GM12865 (cell line): ENCODE results near the gene TMPRSS13.
"Not testable (repeated sequence)": the region's sequence is repeated elsewhere in the genome, so short reads cannot be mapped to it uniquely, and the experiment has no call there.

Experiments used
- DNase-seq: peaks from one replicate; pipeline ENCODE4 v3.0.0; 2010; ENCODE audit warnings: low read depth
- H3K4me3 ChIP-seq: 2 replicates; pipeline ENCODE4 v1.5.1; 2011; ENCODE audit warnings: mild to moderate bottlenecking, low read depth, low read length, control low read depth
- TF ChIP-seq, protein P1 (sequence below): IDR thresholded peaks from 2 replicates; pipeline ENCODE4 v1.5.1; 2011; ENCODE audit warnings: low read length, control low read depth, low read depth, inconsistent platforms; ENCODE audit not compliant: insufficient read depth; ENCODE audit errors: missing control alignments

The TMPRSS13 gene

DNA sequence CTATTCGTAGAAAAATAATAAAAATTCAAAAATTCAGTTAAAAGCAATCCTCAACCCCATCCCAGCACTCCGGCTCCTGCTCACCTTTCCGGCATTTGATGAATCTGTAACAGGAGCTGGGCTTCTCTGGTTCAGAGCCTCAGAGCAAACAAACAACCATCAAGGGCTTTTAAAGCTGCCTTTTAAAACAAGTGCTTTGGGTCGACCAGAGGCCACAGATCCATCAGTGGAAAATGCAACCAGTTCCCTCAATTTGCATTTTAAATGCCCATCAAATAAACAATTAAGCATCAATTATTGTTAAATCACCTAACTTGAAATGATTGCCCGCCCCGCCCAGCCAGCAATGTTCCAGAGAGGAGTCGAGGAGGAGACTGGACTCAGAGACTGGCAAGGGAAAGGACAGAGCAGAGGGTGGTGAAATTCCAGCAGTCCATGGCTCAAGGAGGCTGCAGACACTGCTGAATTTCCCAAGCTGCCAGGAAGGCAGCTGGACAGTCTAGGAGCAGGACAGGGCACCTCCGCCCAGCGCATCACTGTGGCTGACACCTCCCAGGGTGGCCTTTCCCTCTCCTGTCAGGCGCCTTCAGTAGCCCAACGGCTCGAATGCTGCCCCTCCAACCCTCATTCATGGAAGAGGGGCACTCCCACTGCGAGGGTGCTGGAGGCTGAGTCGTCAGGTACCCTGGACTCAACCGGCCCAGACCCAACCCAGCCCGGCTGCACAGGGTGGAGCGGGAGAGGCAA, 60.2 kb downstream of the TMPRSS13 start:
- no peak for DNase-seq
- TF ChIP-seq, protein P1, sequence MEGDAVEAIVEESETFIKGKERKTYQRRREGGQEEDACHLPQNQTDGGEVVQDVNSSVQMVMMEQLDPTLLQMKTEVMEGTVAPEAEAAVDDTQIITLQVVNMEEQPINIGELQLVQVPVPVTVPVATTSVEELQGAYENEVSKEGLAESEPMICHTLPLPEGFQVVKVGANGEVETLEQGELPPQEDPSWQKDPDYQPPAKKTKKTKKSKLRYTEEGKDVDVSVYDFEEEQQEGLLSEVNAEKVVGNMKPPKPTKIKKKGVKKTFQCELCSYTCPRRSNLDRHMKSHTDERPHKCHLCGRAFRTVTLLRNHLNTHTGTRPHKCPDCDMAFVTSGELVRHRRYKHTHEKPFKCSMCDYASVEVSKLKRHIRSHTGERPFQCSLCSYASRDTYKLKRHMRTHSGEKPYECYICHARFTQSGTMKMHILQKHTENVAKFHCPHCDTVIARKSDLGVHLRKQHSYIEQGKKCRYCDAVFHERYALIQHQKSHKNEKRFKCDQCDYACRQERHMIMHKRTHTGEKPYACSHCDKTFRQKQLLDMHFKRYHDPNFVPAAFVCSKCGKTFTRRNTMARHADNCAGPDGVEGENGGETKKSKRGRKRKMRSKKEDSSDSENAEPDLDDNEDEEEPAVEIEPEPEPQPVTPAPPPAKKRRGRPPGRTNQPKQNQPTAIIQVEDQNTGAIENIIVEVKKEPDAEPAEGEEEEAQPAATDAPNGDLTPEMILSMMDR = no peak
- H3K4me3 ChIP-seq = no peak overlapping the region

DNA sequence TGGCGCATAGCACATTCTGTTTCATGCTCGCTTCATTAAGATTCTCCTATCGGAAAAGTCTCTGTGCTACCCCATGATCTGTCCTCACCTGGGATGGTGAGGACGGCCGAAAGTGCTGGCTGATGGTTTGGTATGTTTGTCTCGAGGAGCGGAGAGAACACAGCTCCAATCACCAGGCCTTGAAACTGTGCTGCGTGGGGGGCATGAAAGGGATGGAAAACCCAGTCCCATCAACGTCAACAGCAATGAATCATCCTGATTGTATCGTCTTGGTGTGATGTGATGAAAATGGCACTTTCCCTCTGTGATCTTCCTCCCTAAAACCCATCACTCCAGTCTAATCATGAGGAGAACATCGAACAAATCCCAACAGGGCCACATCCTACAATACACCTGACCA, 61.1 kb downstream of the TMPRSS13 start:
- H3K4me3 ChIP-seq = no peak overlapping the region
- DNase-seq = no peak
- TF ChIP-seq, protein P1 = no peak

DNA sequence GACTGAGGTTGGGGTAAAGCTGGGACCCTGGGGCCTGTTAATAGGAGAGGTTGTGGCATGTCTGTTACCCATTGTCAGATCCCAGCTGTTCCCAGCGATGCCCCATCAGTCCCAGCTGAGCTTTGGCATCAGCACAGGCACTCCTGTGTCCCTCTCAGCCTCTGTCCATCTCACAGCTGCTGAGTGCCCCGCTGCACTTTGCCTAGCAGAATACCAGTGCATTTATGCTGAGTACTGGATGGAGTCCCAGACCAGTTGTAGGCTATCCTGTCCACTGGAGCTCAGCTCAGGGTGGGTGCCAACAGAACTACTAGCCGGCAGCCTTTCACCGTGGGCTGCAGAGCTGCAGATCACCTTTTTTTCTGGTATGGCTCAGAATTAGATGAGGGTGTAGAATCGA, 62.7 kb downstream of the TMPRSS13 start:
- no peak overlapping the region for H3K4me3 ChIP-seq
- TF ChIP-seq, protein P1 = no peak
- DNase-seq = no peak

DNA sequence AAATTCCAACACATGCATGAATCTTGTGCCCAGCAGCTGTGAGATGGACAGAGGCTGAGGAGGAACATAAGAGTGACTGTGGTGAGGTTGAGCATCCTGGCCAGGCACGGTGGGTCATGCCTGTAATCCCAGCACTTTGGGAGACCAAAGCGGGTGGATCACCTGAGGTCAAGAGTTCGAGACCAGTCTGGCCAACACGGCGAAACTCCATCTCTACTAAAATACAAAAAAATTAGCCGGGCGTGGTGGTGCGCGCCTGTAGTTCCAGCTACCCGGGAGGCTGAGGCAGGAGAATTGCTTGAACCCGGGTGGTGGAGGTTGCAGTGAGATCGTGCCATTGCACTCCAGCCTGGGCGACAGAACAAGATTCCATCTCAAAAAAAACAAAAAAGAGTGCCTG, 63.7 kb downstream of the TMPRSS13 start:
- not testable (repeated sequence) for H3K4me3 ChIP-seq, DNase-seq

DNA sequence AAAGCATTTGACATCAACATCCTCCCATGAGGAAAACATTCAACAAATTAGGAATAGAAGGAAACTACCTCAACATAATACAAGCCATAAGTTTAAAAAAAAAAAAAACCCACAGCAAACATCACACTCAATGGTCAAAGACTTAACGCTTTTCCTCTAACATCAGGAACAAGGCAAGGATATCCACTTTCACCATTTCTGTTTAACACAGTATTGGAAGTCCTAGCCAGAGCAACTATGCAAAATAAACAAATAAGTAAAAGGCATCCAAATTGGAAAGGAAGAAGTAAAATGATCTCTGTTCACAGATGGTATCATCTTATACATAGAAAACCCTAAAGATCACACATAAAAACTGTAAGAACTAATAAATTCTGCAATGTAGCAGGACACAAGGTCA, 65.8 kb downstream of the TMPRSS13 start:
- TF ChIP-seq, protein P1 = no peak
- H3K4me3 ChIP-seq = no peak overlapping the region
- DNase-seq = no peak

DNA sequence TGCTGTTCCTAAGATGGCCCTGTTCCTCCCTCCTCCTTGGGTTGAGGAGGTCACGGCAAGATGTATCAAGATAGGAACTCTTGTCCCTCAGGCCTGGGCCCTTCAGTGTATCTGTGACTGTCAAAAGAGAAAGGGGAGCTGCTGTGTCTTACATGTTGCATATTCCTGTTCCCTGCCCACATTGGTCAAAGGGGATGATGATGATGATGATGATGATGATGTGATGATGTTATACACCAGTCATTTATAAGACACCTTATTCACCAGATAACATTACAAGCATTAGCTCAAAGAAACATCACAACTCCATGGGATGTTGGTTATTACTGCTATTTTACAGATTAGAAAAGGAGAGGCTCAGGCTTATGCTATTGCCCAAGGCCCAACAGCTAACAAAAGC, 66.4 kb downstream of the TMPRSS13 start:
- TF ChIP-seq, protein P1 = no peak
- no peak for DNase-seq
- no peak overlapping the region for H3K4me3 ChIP-seq

DNA sequence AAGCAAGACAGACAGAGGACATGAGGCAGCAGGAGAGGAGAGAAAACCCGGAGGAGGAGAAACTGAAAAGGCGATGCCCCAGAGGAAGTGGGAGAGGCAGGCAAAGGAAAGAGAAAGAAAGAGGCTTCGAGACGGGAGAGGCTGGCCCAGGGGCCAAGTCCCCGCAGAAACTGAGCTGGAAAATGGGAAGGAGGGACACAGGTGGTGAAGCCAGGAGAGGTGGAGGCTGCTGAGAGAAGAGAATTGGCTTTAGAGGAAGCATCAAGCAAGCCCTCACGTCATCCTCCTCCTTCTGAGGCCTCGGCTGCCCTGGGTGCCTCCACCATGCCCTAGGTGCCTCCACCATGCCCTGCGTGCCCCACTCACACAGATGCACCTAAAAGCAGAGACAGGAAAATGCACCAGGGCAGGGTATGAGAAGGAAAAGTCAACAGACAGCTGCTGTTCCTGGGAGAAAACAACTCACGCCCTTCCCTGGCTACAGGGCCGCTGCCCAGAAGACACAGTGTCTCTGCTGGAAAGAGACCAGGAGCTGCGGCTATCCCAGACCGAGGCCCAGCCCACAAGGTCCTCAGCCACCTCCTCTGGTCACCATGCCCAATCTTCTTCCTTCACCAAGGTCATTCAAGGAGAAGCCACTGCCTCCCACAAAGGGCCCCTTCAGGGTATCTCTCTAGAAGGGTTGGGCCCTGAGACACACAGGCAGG, 67.0 kb downstream of the TMPRSS13 start:
- H3K4me3 ChIP-seq = no peak overlapping the region
- no peak for DNase-seq
- TF ChIP-seq, protein P1 = no peak
